ENCODE results near the gene UGT1A5.

DNA sequence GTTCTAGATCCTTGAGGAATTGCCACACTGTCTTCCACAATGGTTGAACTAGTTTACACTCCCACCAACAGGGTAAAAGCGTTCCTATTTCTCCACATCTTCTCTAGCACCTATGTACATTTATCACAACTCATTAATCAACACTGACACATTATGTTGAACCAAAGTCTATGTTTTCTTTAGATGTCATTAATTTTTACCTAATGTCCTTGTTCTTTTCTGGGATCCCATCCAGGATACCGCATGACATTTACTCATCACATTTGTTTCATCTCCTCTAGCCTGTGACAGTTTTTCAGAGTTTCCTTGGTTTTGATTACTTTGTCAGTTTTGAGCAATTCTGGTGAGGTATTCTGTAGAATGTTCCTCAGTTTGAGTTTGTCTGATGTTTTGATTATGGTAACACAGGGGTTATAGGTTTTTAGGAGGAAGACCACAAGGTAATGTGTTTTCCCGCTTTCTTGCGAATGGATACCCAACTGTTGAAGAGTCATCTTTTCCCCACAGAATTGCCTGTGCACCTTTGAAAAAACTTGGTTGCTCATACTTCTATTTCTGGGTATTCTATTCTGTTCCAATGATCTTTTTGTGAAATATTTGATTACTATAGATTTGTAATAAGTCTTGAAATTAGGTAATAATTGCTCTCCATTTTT, 44.0 kb upstream of the UGT1A5 start:
- TF ChIP-seq, protein P1, sequence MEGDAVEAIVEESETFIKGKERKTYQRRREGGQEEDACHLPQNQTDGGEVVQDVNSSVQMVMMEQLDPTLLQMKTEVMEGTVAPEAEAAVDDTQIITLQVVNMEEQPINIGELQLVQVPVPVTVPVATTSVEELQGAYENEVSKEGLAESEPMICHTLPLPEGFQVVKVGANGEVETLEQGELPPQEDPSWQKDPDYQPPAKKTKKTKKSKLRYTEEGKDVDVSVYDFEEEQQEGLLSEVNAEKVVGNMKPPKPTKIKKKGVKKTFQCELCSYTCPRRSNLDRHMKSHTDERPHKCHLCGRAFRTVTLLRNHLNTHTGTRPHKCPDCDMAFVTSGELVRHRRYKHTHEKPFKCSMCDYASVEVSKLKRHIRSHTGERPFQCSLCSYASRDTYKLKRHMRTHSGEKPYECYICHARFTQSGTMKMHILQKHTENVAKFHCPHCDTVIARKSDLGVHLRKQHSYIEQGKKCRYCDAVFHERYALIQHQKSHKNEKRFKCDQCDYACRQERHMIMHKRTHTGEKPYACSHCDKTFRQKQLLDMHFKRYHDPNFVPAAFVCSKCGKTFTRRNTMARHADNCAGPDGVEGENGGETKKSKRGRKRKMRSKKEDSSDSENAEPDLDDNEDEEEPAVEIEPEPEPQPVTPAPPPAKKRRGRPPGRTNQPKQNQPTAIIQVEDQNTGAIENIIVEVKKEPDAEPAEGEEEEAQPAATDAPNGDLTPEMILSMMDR (IDR thresholded peaks at IDR 0.05), result no peak
- TF ChIP-seq POLR2A (IDR thresholded peaks at IDR 0.05), result no peak
